ENCODE data around the gene ABCA7. TPM values are rescaled to one million over a fixed set of nuclear protein-coding genes. Genes with fewer than 3 reads are reported as not detected.

The ABCA7 gene
- total and polyA plus RNA-seq, 4 experiments from 2014 or later: 10.7 to 319 (median 162) TPM

GRCh38 chr19:1009041-1009980 is 30.6 kb upstream of the ABCA7 start:
- Mint-ChIP-seq H3K4me3 (no peak overlapping the region), H3K27ac (no peak overlapping the region), H3K36me3 (peaks cover 0 to 2% of the 10 kb centered on the region in 2 donors), H3K27me3 (no peaks in the 10 kb centered on the region), H3K4me1 (peaks cover 0 to 3% (median under 1%) of the 10 kb centered on the region in 4 donors), H3K9me3 (no peaks in the 10 kb centered on the region)
- DNase-seq: no peak
- H3K27ac ChIP-seq (ENCODE audit: low read depth, low read length): no peak overlapping the region
- ChIA-PET POLR2A (ENCODE audit: partially characterized antibody) (interaction anchor here (1.3 to 1.5 kb wide), 2 partner anchors 10 to 32 kb away, joined by 5 read pairs; no protein-coding TSS in a partner anchor), CTCF (ENCODE audit: partially characterized antibody) (interaction anchor here (0.6 kb wide), 1 partner anchor 33 kb away, joined by 3 read pairs; no protein-coding TSS in a partner anchor)
- no peaks in the 10 kb centered on the region for H3K4me1 ChIP-seq (ENCODE audit: insufficient read depth, low read length)
- H3K4me3 ChIP-seq (ENCODE audit: low read length in 2 of 2): no peak overlapping the region
- intact Hi-C loops (cut with micrococcal nuclease): no loop called here
- H3K36me3 ChIP-seq (ENCODE audit: insufficient read depth, low read length): peaks cover 25% of the 10 kb centered on the region
- H3K9me3 ChIP-seq (ENCODE audit: control insufficient read depth in 1 of 2, low read length in 2 of 2): no peaks in the 10 kb centered on the region
- no peaks in the 10 kb centered on the region for H3K27me3 ChIP-seq (ENCODE audit: insufficient read depth, low read length)

- Histone ChIP-seq H3K27me3 (ENCODE audit: insufficient read depth, low read length) (no peaks in the 10 kb centered on the region), H3K36me3 (ENCODE audit: insufficient read depth, low read length) (peaks cover 26% of the 10 kb centered on the region), H3K4me1 (ENCODE audit: insufficient read depth, low read length) (no peaks in the 10 kb centered on the region), H3K4me3 (ENCODE audit: low read length in 2 of 2) (no peak overlapping the region), H3K9me3 (ENCODE audit: control insufficient read depth in 1 of 2, low read length in 2 of 2) (no peaks in the 10 kb centered on the region), H3K27ac (ENCODE audit: low read depth, low read length) (no peak overlapping the region)
- H3K4me3 Mint-ChIP-seq: no peak overlapping the region
- peaks cover 0 to 2% of the 10 kb centered on the region in 2 donors for H3K36me3 Mint-ChIP-seq
- CTCF ChIA-PET (ENCODE audit: partially characterized antibody): no interaction called here
- no peak overlapping the region for H3K27ac Mint-ChIP-seq
- no peak for DNase-seq
- intact Hi-C loops (cut with micrococcal nuclease): no loop called here
- POLR2A ChIA-PET (ENCODE audit: partially characterized antibody): interaction anchor here (1.3 to 1.5 kb wide), 2 partner anchors 9 to 31 kb away, joined by 5 read pairs; no protein-coding TSS in a partner anchor
- H3K9me3 Mint-ChIP-seq: no peaks in the 10 kb centered on the region
- H3K4me1 Mint-ChIP-seq: peaks cover 0 to 3% (median under 1%) of the 10 kb centered on the region in 4 donors
- H3K27me3 Mint-ChIP-seq: no peaks in the 10 kb centered on the region
Measured at GRCh38 chr19:1009981-1010538, 29.8 kb upstream of the ABCA7 start.

- DNase-seq: no peak
- CTCF ChIA-PET (ENCODE audit: partially characterized antibody): no interaction called here
- peaks cover 8% of the 10 kb centered on the region for H3K4me1 ChIP-seq (ENCODE audit: insufficient read depth, low read length)
- intact Hi-C loops (cut with micrococcal nuclease): no loop called here
- H3K9me3 ChIP-seq (ENCODE audit: control insufficient read depth in 1 of 2, low read length in 2 of 2): no peaks in the 10 kb centered on the region
- no peak overlapping the region for H3K4me3 ChIP-seq (ENCODE audit: low read length in 2 of 2)
- Mint-ChIP-seq H3K27me3 (no peaks in the 10 kb centered on the region), H3K9me3 (no peaks in the 10 kb centered on the region), H3K4me3 (peak overlapping the region in 1 of 8 donors; percentile 31), H3K36me3 (peaks cover 0 to 2% of the 10 kb centered on the region in 2 donors), H3K4me1 (peaks cover 0 to 5% (median 1%) of the 10 kb centered on the region in 4 donors), H3K27ac (no peak overlapping the region)
- H3K27me3 ChIP-seq (ENCODE audit: insufficient read depth, low read length): no peaks in the 10 kb centered on the region
- peaks cover 26% of the 10 kb centered on the region for H3K36me3 ChIP-seq (ENCODE audit: insufficient read depth, low read length)
- POLR2A ChIA-PET (ENCODE audit: partially characterized antibody): interaction anchor here (1.3 to 1.5 kb wide), 2 partner anchors 8 to 30 kb away, joined by 5 read pairs; no protein-coding TSS in a partner anchor
- no peak overlapping the region for H3K27ac ChIP-seq (ENCODE audit: low read depth, low read length)
Measured at GRCh38 chr19:1010586-1011510, 29.1 kb upstream of the ABCA7 start.

- H3K27ac Mint-ChIP-seq: no peak overlapping the region
- intact Hi-C loops (cut with micrococcal nuclease): no loop called here
- Histone ChIP-seq H3K9me3 (ENCODE audit: control insufficient read depth in 1 of 2, low read length in 2 of 2) (no peaks in the 10 kb centered on the region), H3K4me1 (ENCODE audit: insufficient read depth, low read length) (peaks cover 18% of the 10 kb centered on the region), H3K27ac (ENCODE audit: low read depth, low read length) (no peak overlapping the region), H3K4me3 (ENCODE audit: low read length in 2 of 2) (no peak overlapping the region), H3K36me3 (ENCODE audit: insufficient read depth, low read length) (peaks cover 26% of the 10 kb centered on the region), H3K27me3 (ENCODE audit: insufficient read depth, low read length) (no peaks in the 10 kb centered on the region)
- H3K27me3 Mint-ChIP-seq: no peaks in the 10 kb centered on the region
- POLR2A ChIA-PET (ENCODE audit: partially characterized antibody): no interaction called here
- H3K4me3 Mint-ChIP-seq: no peak overlapping the region
- H3K4me1 Mint-ChIP-seq: peaks cover 5 to 14% (median 6%) of the 10 kb centered on the region in 4 donors
- CTCF ChIA-PET (ENCODE audit: partially characterized antibody): interaction anchor here (1.6 kb wide), 1 partner anchor 46 kb away, joined by 4 read pairs; no protein-coding TSS in a partner anchor
- no peak for DNase-seq
- H3K9me3 Mint-ChIP-seq: no peaks in the 10 kb centered on the region
- H3K36me3 Mint-ChIP-seq: peaks cover 0 to 3% of the 10 kb centered on the region in 2 donors
Measured at GRCh38 chr19:1011831-1012333, 28.0 kb upstream of the ABCA7 start.

DNA sequence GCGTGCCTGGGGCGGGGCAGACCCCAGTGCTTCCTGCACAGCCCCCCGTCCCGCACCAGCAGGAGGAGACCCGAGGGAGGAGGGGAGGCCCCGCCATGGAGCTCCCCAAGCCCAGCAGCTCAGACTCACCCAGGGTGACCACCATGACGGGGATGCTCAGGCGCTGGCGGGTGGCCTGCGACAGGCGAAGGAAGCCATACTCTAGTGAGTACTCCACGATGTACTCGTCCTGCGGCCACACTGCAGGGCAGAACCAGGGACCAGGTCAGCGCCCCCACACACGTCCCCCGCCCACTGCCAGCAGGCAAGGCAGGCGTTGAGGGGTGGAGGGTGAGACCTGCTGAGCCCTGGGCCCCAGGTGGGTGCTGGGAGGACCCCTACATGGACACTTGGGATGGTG is 27.6 kb upstream of the ABCA7 start:
- no peaks in the 10 kb centered on the region for H3K27me3 Mint-ChIP-seq
- Histone ChIP-seq H3K36me3 (ENCODE audit: insufficient read depth, low read length) (peaks cover 26% of the 10 kb centered on the region), H3K27ac (ENCODE audit: low read depth, low read length) (no peak overlapping the region), H3K9me3 (ENCODE audit: control insufficient read depth in 1 of 2, low read length in 2 of 2) (no peaks in the 10 kb centered on the region), H3K27me3 (ENCODE audit: insufficient read depth, low read length) (no peaks in the 10 kb centered on the region), H3K4me3 (ENCODE audit: low read length in 2 of 2) (no peak overlapping the region), H3K4me1 (ENCODE audit: insufficient read depth, low read length) (peaks cover 22% of the 10 kb centered on the region)
- no peak for DNase-seq
- H3K27ac Mint-ChIP-seq: no peak overlapping the region
- intact Hi-C loops (cut with micrococcal nuclease): no loop called here
- POLR2A ChIA-PET (ENCODE audit: partially characterized antibody): no interaction called here
- H3K36me3 Mint-ChIP-seq: peaks cover 0 to 5% of the 10 kb centered on the region in 2 donors
- no peaks in the 10 kb centered on the region for H3K9me3 Mint-ChIP-seq
- H3K4me3 Mint-ChIP-seq: no peak overlapping the region
- H3K4me1 Mint-ChIP-seq: peaks cover 9 to 18% (median 11%) of the 10 kb centered on the region in 4 donors
- CTCF ChIA-PET (ENCODE audit: partially characterized antibody): interaction anchor here (1.6 kb wide), 1 partner anchor 45 kb away, joined by 4 read pairs; no protein-coding TSS in a partner anchor

DNA sequence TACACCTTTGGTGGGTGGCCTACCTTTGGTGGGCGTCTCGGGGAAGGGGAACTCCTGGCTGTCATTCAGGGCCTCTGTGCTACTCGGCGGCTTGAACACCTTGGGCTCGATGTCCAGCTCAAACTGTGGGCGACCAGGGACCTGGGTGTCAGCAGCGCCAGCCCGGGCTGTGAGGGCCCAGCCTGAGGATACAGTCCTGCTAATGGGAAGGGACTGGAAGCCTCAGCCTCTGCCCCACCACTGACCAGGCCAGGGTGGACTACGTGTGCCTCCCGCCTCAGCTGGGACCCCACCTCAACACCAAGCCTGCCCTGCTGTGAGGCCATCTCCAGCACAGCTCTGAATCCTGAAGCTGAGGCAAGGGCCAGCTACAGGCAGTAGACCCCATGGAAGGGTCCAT is 26.7 kb upstream of the ABCA7 start:
- H3K27me3 Mint-ChIP-seq: no peaks in the 10 kb centered on the region
- Histone ChIP-seq H3K27ac (ENCODE audit: low read depth, low read length) (no peak overlapping the region), H3K9me3 (ENCODE audit: control insufficient read depth in 1 of 2, low read length in 2 of 2) (no peaks in the 10 kb centered on the region), H3K27me3 (ENCODE audit: insufficient read depth, low read length) (no peaks in the 10 kb centered on the region), H3K4me3 (ENCODE audit: low read length in 2 of 2) (no peak overlapping the region), H3K36me3 (ENCODE audit: insufficient read depth, low read length) (peaks cover 26% of the 10 kb centered on the region), H3K4me1 (ENCODE audit: insufficient read depth, low read length) (peaks cover 31% of the 10 kb centered on the region)
- intact Hi-C loops (cut with micrococcal nuclease): no loop called here
- DNase-seq: no peak
- peaks cover 0 to 5% of the 10 kb centered on the region in 2 donors for H3K36me3 Mint-ChIP-seq
- CTCF ChIA-PET (ENCODE audit: partially characterized antibody): interaction anchor here (0.5 to 1.6 kb wide), 3 partner anchors 45 to 167 kb away, joined by 3 to 5 read pairs (median 4); no protein-coding TSS in a partner anchor
- POLR2A ChIA-PET (ENCODE audit: partially characterized antibody): interaction anchor here (0.9 to 21.2 kb wide), 3 partner anchors 17 to 62 kb away, joined by 3 to 1029 read pairs (median 146); partner anchors contain the start of genes ARHGAP45 and CNN2
- peaks cover 10 to 27% (median 16%) of the 10 kb centered on the region in 4 donors for H3K4me1 Mint-ChIP-seq
- H3K9me3 Mint-ChIP-seq: no peaks in the 10 kb centered on the region
- no peak overlapping the region for H3K4me3 Mint-ChIP-seq
- H3K27ac Mint-ChIP-seq: no peak overlapping the region

All from CD4-positive, alpha-beta memory T cell (primary cell).